Measurements from ENCODE around the gene PTPN9. TPM values are rescaled to one million over a fixed set of nuclear protein-coding genes. Genes with fewer than 3 reads are reported as not detected.

The PTPN9 gene
- total and polyA plus RNA-seq, 2 donors (not counting 1 experiment from before 2014, with no cell fraction given) = 11.8 to 15.5 TPM

DNA sequence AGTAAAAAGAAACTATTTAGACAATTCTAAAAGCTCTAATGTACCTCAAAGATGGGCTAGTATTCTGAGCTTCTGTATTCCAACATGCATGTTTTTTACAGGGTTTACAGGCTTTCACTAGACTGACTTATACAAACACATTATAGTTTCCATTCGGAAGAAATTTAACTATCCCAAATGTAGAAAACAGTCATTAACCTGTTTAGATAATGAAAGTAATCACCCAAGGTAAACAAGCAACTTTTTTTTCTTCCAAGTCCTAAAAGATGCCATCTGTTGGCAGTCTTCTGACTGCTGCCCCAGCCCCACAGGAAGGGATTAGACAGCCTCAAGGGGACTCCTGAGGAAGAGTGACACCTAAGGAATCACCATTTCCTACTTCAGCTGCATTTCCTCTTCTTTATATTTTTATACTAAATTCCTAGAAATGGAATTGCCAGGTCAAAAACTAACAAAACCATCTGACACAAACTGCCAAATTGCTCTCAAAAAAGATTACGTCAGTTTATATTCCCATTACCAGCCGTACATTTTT, 153.1 kb downstream of the PTPN9 start:
- H3K27me3 ChIP-seq (replicated peaks in 1 of 4; ENCODE audit: control extremely low read depth in 1 of 4, control insufficient read depth in 3 of 4, insufficient read depth in 4 of 4, low read length in 3 of 4) = no peaks in the 10 kb centered on the region
- H3K27ac Mint-ChIP-seq = no peak overlapping the region
- H3K4me1 ChIP-seq (ENCODE audit: control insufficient read depth in 2 of 2, insufficient read depth in 2 of 2, low read length in 2 of 2) = no peaks in the 10 kb centered on the region
- no peaks in the 10 kb centered on the region for H3K9me3 ChIP-seq (ENCODE audit: control extremely low read depth in 1 of 3, control insufficient read depth in 2 of 3, insufficient read depth in 1 of 3, low read length in 2 of 3)
- ATAC-seq (ENCODE audit: low read depth) = no peak
- H3K27ac ChIP-seq (ENCODE audit: low read length in 2 of 2) = no peak overlapping the region
- H2AFZ ChIP-seq (ENCODE audit: insufficient read depth, low read depth, low read length, poor library complexity, severe bottlenecking) = no peak overlapping the region
- TF ChIP-seq, protein P1, sequence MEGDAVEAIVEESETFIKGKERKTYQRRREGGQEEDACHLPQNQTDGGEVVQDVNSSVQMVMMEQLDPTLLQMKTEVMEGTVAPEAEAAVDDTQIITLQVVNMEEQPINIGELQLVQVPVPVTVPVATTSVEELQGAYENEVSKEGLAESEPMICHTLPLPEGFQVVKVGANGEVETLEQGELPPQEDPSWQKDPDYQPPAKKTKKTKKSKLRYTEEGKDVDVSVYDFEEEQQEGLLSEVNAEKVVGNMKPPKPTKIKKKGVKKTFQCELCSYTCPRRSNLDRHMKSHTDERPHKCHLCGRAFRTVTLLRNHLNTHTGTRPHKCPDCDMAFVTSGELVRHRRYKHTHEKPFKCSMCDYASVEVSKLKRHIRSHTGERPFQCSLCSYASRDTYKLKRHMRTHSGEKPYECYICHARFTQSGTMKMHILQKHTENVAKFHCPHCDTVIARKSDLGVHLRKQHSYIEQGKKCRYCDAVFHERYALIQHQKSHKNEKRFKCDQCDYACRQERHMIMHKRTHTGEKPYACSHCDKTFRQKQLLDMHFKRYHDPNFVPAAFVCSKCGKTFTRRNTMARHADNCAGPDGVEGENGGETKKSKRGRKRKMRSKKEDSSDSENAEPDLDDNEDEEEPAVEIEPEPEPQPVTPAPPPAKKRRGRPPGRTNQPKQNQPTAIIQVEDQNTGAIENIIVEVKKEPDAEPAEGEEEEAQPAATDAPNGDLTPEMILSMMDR (IDR thresholded peaks at IDR 0.05) = no peak
- no peak for TF ChIP-seq EZH2 (IDR thresholded peaks at IDR 0.05; ENCODE audit: borderline replicate concordance, insufficient read depth, low read depth, low read length, poor library complexity, severe bottlenecking)
- ChIA-PET CTCF (no interaction called here), POLR2A (no interaction called here)
- H3K4me1 Mint-ChIP-seq = no peaks in the 10 kb centered on the region
- no peak overlapping the region for H3K4me3 ChIP-seq (ENCODE audit: control extremely low read depth in 1 of 5, extremely low read depth in 1 of 5, insufficient read depth in 1 of 5, low read depth in 2 of 5, low read length in 4 of 5)
- intact Hi-C loops (cut with micrococcal nuclease) = no loop called here
- peaks cover 95% of the 10 kb centered on the region for H3K79me2 ChIP-seq (ENCODE audit: control insufficient read depth, insufficient read depth, low read length)
- H3K9me3 Mint-ChIP-seq (ENCODE audit: insufficient read depth) = no peaks in the 10 kb centered on the region
- no peaks in the 10 kb centered on the region for H3K27me3 Mint-ChIP-seq
- no peak overlapping the region for H3K4me2 ChIP-seq (replicated peaks; ENCODE audit: low read depth, low read length, poor library complexity, severe bottlenecking)
- peaks cover 7 to 62% of the 10 kb centered on the region in 2 experiments for H3K36me3 ChIP-seq (replicated peaks in 1 of 2; ENCODE audit: control extremely low read depth in 1 of 2, control insufficient read depth in 1 of 2, extremely low read depth in 1 of 2, insufficient read depth in 2 of 2, low read length in 1 of 2)
- no peak overlapping the region for H3K9ac ChIP-seq (ENCODE audit: low read length)
- no peak for DNase-seq
- no peak overlapping the region for H3K4me3 Mint-ChIP-seq
- no CpG with 5 or more reads among the region's 3 CpGs for WGBS (ENCODE audit: insufficient coverage)
- H4K20me1 ChIP-seq (ENCODE audit: control insufficient read depth, insufficient read depth, low read length, poor library complexity, severe bottlenecking) = peaks cover 81% of the 10 kb centered on the region

DNA sequence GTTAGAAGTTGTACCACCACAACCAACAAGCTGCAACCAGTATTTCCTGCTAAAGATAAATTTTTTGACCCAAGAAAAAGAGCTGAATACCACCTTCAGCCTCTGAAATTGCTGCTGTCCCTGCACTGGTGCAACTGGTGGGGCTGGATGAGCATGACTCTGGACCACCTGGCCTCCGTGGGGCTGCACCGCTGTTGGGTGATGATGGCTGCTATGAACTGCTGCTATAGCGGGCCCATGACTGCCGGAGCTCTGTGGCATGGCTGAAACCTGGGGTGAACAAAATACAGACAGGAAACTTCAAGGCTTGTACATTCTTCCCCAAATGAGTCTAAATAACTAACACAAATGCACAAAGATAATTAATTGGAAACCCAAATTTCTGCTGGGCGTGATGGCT, 156.6 kb downstream of the PTPN9 start:
- Histone ChIP-seq H3K9ac (ENCODE audit: low read length) (no peak overlapping the region), H4K20me1 (ENCODE audit: control insufficient read depth, insufficient read depth, low read length, poor library complexity, severe bottlenecking) (peaks cover 74% of the 10 kb centered on the region), H3K4me1 (ENCODE audit: control insufficient read depth in 2 of 2, insufficient read depth in 2 of 2, low read length in 2 of 2) (no peaks in the 10 kb centered on the region), H3K9me3 (ENCODE audit: control extremely low read depth in 1 of 3, control insufficient read depth in 2 of 3, insufficient read depth in 1 of 3, low read length in 2 of 3) (no peaks in the 10 kb centered on the region), H3K36me3 (replicated peaks in 1 of 2; ENCODE audit: control extremely low read depth in 1 of 2, control insufficient read depth in 1 of 2, extremely low read depth in 1 of 2, insufficient read depth in 2 of 2, low read length in 1 of 2) (peaks cover 1 to 58% of the 10 kb centered on the region in 2 experiments), H3K4me2 (replicated peaks; ENCODE audit: low read depth, low read length, poor library complexity, severe bottlenecking) (no peak overlapping the region), H2AFZ (ENCODE audit: insufficient read depth, low read depth, low read length, poor library complexity, severe bottlenecking) (no peak overlapping the region), H3K27me3 (replicated peaks in 1 of 4; ENCODE audit: control extremely low read depth in 1 of 4, control insufficient read depth in 3 of 4, insufficient read depth in 4 of 4, low read length in 3 of 4) (no peaks in the 10 kb centered on the region), H3K27ac (ENCODE audit: low read length in 2 of 2) (no peak overlapping the region), H3K4me3 (ENCODE audit: control extremely low read depth in 1 of 5, extremely low read depth in 1 of 5, insufficient read depth in 1 of 5, low read depth in 2 of 5, low read length in 4 of 5) (no peak overlapping the region), H3K79me2 (ENCODE audit: control insufficient read depth, insufficient read depth, low read length) (peaks cover 84% of the 10 kb centered on the region)
- ATAC-seq (ENCODE audit: low read depth) (no peak), DNase-seq (no peak)
- H3K4me1 Mint-ChIP-seq = no peaks in the 10 kb centered on the region
- TF ChIP-seq EZH2 (IDR thresholded peaks at IDR 0.05; ENCODE audit: borderline replicate concordance, insufficient read depth, low read depth, low read length, poor library complexity, severe bottlenecking) = no peak
- TF ChIP-seq, protein P1 (IDR thresholded peaks at IDR 0.05) = no peak
- no peak overlapping the region for H3K27ac Mint-ChIP-seq
- 90% methylated on average over 3 of the region's 5 CpGs for WGBS (ENCODE audit: insufficient coverage)
- CTCF ChIA-PET = interaction anchor here (1.0 kb wide), 1 partner anchor 55 kb away, joined by 4 read pairs; no protein-coding TSS in a partner anchor
- H3K9me3 Mint-ChIP-seq (ENCODE audit: insufficient read depth) = no peaks in the 10 kb centered on the region
- intact Hi-C loops (cut with micrococcal nuclease) = no loop called here
- no peaks in the 10 kb centered on the region for H3K27me3 Mint-ChIP-seq
- H3K4me3 Mint-ChIP-seq = no peak overlapping the region
- POLR2A ChIA-PET = no interaction called here

All from B cell (primary cell).